SK-N-SH (cell line): ENCODE results near the gene ZNF674. TPM values are rescaled to one million over a fixed set of nuclear protein-coding genes. Genes with fewer than 3 reads are reported as not detected.

Experiments used
- CTCF ChIA-PET: fragments of 300-600, 350-600 bp; formaldehyde crosslinking; extraction: SDS; loops from one replicate; lab custom pipeline; 2021; lab: Yijun Ruan, JAX
- POLR2A ChIA-PET: fragments of 350-600 bp; sonication (Branson Sonifier 250); formaldehyde crosslinking; extraction: SDS; loops from one replicate; lab custom pipeline; 2020; ENCODE audit warnings: antibody characterized with exemption, inconsistent platforms; lab: Yijun Ruan, JAX
- DNase-seq: peaks from one replicate; pipeline ENCODE4 v3.0.0; 2012
- H2AFZ ChIP-seq: fragments of 200-600 bp; sonication (generic); 2 replicates; pipeline ENCODE4 v1.8.1; 2016; ENCODE audit warnings: antibody characterized with exemption, mild to moderate bottlenecking, low read depth
- H3F3A ChIP-seq: fragments of 200-600 bp; sonication (generic); replicated peaks from 2 replicates; pipeline ENCODE3; 2016; ENCODE audit warnings: antibody characterized with exemption, mild to moderate bottlenecking; ENCODE audit not compliant: insufficient read depth
- H3K27ac ChIP-seq, 2 experiments: fragments of 200-500 bp in 1 of 2; fragments of 200-600 bp in 1 of 2; sonication (Bioruptor generic) in 1 of 2; sonication (generic), shearing (Covaris generic) in 1 of 2; 2 replicates each; pipeline versions ENCODE4 v1.5.1 to v1.6.1; 2014 to 2016; ENCODE audit warnings: low read depth in 2 of 2, inconsistent platforms in 1 of 2, low read length in 1 of 2, mild to moderate bottlenecking in 1 of 2, mixed read lengths in 1 of 2
- H3K27me3 ChIP-seq: fragments of 200-600 bp; sonication (generic), shearing (Covaris generic); 2 replicates; pipeline ENCODE4 v1.6.1; 2016; ENCODE audit warnings: mixed run types; ENCODE audit not compliant: insufficient read depth
- H3K36me3 ChIP-seq, 2 experiments: fragments of 200-500 bp in 1 of 2; fragments of 200-600 bp in 1 of 2; sonication (Bioruptor generic) in 1 of 2; sonication (generic) in 1 of 2; replicated peaks in 1 of 2; 2 replicates each; pipeline versions ENCODE3 to v1.5.1; 2014 to 2016; ENCODE audit warnings: low read length in 1 of 2, mild to moderate bottlenecking in 1 of 2; ENCODE audit not compliant: insufficient read depth in 2 of 2, control insufficient read depth in 1 of 2
- H3K4me1 ChIP-seq, 2 experiments: fragments of 200-500 bp in 1 of 2; fragments of 200-600 bp in 1 of 2; sonication (Bioruptor generic) in 1 of 2; sonication (generic), shearing (Covaris generic) in 1 of 2; 2 replicates each; pipeline versions ENCODE4 v1.5.1 to v1.6.1; 2014 to 2016; ENCODE audit warnings: low read depth in 1 of 2, low read length in 1 of 2, mixed run types in 1 of 2; ENCODE audit not compliant: insufficient read depth in 2 of 2, control insufficient read depth in 1 of 2
- H3K4me2 ChIP-seq: fragments of 200-600 bp; sonication (generic), shearing (Covaris generic); 2 replicates; pipeline ENCODE4 v1.6.1; 2017; ENCODE audit warnings: mixed run types
- H3K4me3 ChIP-seq, 2 experiments: fragments of 200-500 bp in 1 of 2; fragments of 200-600 bp in 1 of 2; sonication (Bioruptor generic) in 1 of 2; sonication (generic), shearing (Covaris generic) in 1 of 2; 2 replicates each; pipeline versions ENCODE4 v1.5.1 to v1.8.1; 2014 to 2016; ENCODE audit warnings: low read depth in 2 of 2, inconsistent platforms in 1 of 2, low read length in 1 of 2, mild to moderate bottlenecking in 1 of 2, mixed read lengths in 1 of 2, moderate library complexity in 1 of 2
- H3K79me2 ChIP-seq: fragments of 200-600 bp; sonication (generic); 2 replicates; pipeline ENCODE4 v1.8.1; 2017; ENCODE audit warnings: mild to moderate bottlenecking; ENCODE audit not compliant: insufficient read depth
- H3K9ac ChIP-seq: fragments of 200-600 bp; sonication (generic); 2 replicates; pipeline ENCODE4 v1.6.1; 2017; ENCODE audit warnings: mixed run types
- H3K9me2 ChIP-seq: fragments of 200-600 bp; sonication (generic); 2 replicates; pipeline ENCODE4 v1.6.1; 2017; ENCODE audit warnings: mixed run types
- H3K9me3 ChIP-seq: fragments of 200-600 bp; sonication (generic); 2 replicates; pipeline ENCODE4 v1.6.1; 2017; ENCODE audit warnings: mixed run types, mild to moderate bottlenecking, moderate library complexity
- H4K20me1 ChIP-seq: fragments of 200-600 bp; sonication (generic); 2 replicates; pipeline ENCODE4 v1.6.1; 2017; ENCODE audit warnings: mild to moderate bottlenecking, mixed run types; ENCODE audit not compliant: insufficient read depth
- EP300 ChIP-seq, 2 experiments: IDR thresholded peaks; 2 replicates each; pipeline versions ENCODE4 v1.4.0 to v1.6.1; 2012; ENCODE audit warnings: borderline replicate concordance in 1 of 2, low read depth in 1 of 2, low read length in 1 of 2
- EZH2phosphoT487 ChIP-seq: fragments of 200-600 bp; sonication (generic); IDR thresholded peaks from 2 replicates; pipeline ENCODE4 v1.6.1; 2017; ENCODE audit warnings: low read depth, mixed run types, mild to moderate bottlenecking, antibody characterized with exemption, moderate library complexity, borderline replicate concordance
- GATA2 ChIP-seq: sonication (generic); formaldehyde crosslinking; IDR thresholded peaks from 2 replicates; pipeline ENCODE4 v1.5.0; 2020; ENCODE audit warnings: mild to moderate bottlenecking, missing genetic modification reagents
- JUND ChIP-seq: IDR thresholded peaks from 2 replicates; pipeline ENCODE4 v1.4.0; 2012
- MXI1 ChIP-seq: IDR thresholded peaks from 2 replicates; pipeline ENCODE4 v1.6.1; 2012; ENCODE audit warnings: mild to moderate bottlenecking, low read depth, low read length, improper control_type of control experiment
- POLR2AphosphoS5 ChIP-seq: IDR thresholded peaks from 2 replicates; pipeline ENCODE4 v1.6.1; 2012; ENCODE audit warnings: low read depth, low read length
- RAD21 ChIP-seq: IDR thresholded peaks from 2 replicates; pipeline ENCODE4 v1.6.1; 2012; ENCODE audit warnings: mild to moderate bottlenecking, low read length
- RFX5 ChIP-seq: IDR thresholded peaks from 2 replicates; pipeline ENCODE4 v1.6.1; 2012; ENCODE audit warnings: mild to moderate bottlenecking, improper control_type of control experiment, low read length
- RXRA ChIP-seq: IDR thresholded peaks from 2 replicates; pipeline ENCODE4 v1.4.0; 2012; ENCODE audit warnings: low read depth, mild to moderate bottlenecking, borderline replicate concordance
- WGBS: methylation state at CpG from one replicate; pipeline ENCODE4 v1.1.6; 2017; ENCODE audit warnings: low lambda C conversion rate; 5-methylcytosine and 5-hydroxymethylcytosine counted together
- polyA plus RNA-seq, 3 experiments: library from polyadenylated mRNA; depleted of rRNA; stranded (reverse); fragments of >200 nt; gene quantifications; 2 replicates each; pipeline ENCODE4 v1.2.3, GENCODE V29; 2012
- TF ChIP-seq, protein P1 (sequence below): fragments of 150-350 bp; IDR thresholded peaks from 2 replicates; pipeline ENCODE4 v1.6.1; 2016; ENCODE audit warnings: mild to moderate bottlenecking, low read depth, low read length
- TF ChIP-seq, protein P2 (sequence below): IDR thresholded peaks from 2 replicates; pipeline ENCODE4 v1.6.1; 2012; ENCODE audit warnings: mild to moderate bottlenecking, low read depth, low read length, moderate library complexity
- TF ChIP-seq, protein P3 (sequence below): fragments of 150-350 bp; IDR thresholded peaks from 2 replicates; pipeline ENCODE4 v1.6.1; 2017; ENCODE audit warnings: antibody characterized with exemption, low read length, low read depth, borderline replicate concordance

ZNF674 gene
- polyA plus RNA-seq, 1 of the 3 experiments (the other 2 are of a cell fraction), result 2.3 TPM

DNA sequence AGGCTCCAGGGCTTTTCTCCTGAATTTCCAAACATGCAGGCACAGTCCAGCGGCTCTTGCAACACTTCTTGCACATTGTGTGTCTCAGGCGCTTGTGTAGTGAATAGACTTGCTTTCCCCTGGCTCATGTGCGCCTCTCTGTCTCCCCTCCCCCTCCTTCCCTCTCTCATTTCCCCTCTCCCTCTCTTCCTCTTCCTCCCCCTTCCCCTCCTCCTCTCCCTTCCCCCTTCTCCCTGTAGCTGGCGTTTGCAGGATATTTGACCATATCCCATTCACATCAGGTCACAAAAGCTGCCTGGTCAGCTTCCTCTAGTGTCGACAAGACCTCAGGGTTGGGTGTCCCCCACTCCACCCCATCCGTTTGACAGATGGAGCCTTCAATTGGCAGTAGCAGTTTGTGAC lies 30.8 kb upstream of the ZNF674 start:
- no peak overlapping the region for H3K9ac ChIP-seq
- peak overlapping the region; percentile 56 to 58 for H3K4me3 ChIP-seq
- H3K4me2 ChIP-seq, result peak overlapping the region; percentile 82
- H4K20me1 ChIP-seq, result no peaks in the 10 kb centered on the region
- no peaks in the 10 kb centered on the region for H3K9me2 ChIP-seq
- H3K79me2 ChIP-seq, result peaks cover 25% of the 10 kb centered on the region; the same call in 1 of the 2 replicates
- no peaks in the 10 kb centered on the region for H3K9me3 ChIP-seq
- TF ChIP-seq GATA2, result no peak
- peak overlapping the region in 1 of 2 experiments; percentile 53; a peak in 1 of 4 replicates for H3K27ac ChIP-seq
- POLR2A ChIA-PET, result no interaction called here
- DNase-seq, result no peak
- peaks cover 4% of the 10 kb centered on the region for H3F3A ChIP-seq
- CTCF ChIA-PET, result interaction anchor here (1.0 kb wide), 1 partner anchor 66 kb away, joined by 3 read pairs; no protein-coding TSS in a partner anchor
- no peak overlapping the region for H2AFZ ChIP-seq
- peaks cover 8% of the 10 kb centered on the region for H3K27me3 ChIP-seq
- peaks cover 0 to 2% of the 10 kb centered on the region in 2 experiments; a peak in 1 of 4 replicates for H3K4me1 ChIP-seq
- H3K36me3 ChIP-seq, result peaks cover 0 to 3% of the 10 kb centered on the region in 2 experiments
- 32% methylated on average over 6 of the region's 6 CpGs for WGBS

DNA sequence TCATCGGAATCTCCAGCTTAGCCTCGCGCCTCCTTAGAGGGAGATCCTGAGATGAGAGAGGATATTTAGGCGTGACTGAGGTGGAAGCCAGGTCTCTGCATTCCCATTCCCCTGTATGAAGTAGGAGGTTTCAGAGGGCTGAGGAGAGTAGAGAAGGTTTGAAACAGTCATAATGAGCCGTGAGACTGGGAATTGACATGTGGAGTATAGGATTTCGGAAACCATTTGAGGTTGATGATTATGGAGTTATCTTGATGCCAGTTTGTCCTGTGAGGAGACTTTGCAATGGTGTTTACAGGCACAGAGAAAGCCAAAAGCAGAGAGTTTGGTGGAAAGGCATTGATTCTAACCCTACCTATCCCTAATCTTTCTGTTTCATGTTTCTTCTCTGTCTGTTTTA lies 30.4 kb upstream of the ZNF674 start:
- Histone ChIP-seq H3K79me2 (peaks cover 23% of the 10 kb centered on the region; the same call in 1 of the 2 replicates), H4K20me1 (no peaks in the 10 kb centered on the region), H3F3A (peaks cover 4% of the 10 kb centered on the region), H3K4me2 (peak overlapping the region; percentile 82), H3K9me3 (no peaks in the 10 kb centered on the region), H3K9me2 (no peaks in the 10 kb centered on the region), H3K4me1 (peaks cover 0 to 2% of the 10 kb centered on the region in 2 experiments; a peak in 1 of 4 replicates), H3K4me3 (peak overlapping the region; percentile 56 to 58), H3K27me3 (peaks cover 8% of the 10 kb centered on the region), H2AFZ (no peak overlapping the region), H3K36me3 (peaks cover 0 to 3% of the 10 kb centered on the region in 2 experiments), H3K9ac (no peak overlapping the region), H3K27ac (no peak overlapping the region)
- POLR2A ChIA-PET, result no interaction called here
- WGBS, result 71% methylated on average over 6 of the region's 6 CpGs
- CTCF ChIA-PET, result interaction anchor here (1.0 kb wide), 1 partner anchor 66 kb away, joined by 3 read pairs; no protein-coding TSS in a partner anchor
- TF ChIP-seq, protein P1, sequence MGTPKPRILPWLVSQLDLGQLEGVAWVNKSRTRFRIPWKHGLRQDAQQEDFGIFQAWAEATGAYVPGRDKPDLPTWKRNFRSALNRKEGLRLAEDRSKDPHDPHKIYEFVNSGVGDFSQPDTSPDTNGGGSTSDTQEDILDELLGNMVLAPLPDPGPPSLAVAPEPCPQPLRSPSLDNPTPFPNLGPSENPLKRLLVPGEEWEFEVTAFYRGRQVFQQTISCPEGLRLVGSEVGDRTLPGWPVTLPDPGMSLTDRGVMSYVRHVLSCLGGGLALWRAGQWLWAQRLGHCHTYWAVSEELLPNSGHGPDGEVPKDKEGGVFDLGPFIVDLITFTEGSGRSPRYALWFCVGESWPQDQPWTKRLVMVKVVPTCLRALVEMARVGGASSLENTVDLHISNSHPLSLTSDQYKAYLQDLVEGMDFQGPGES, result no peak
- DNase-seq, result no peak

DNA sequence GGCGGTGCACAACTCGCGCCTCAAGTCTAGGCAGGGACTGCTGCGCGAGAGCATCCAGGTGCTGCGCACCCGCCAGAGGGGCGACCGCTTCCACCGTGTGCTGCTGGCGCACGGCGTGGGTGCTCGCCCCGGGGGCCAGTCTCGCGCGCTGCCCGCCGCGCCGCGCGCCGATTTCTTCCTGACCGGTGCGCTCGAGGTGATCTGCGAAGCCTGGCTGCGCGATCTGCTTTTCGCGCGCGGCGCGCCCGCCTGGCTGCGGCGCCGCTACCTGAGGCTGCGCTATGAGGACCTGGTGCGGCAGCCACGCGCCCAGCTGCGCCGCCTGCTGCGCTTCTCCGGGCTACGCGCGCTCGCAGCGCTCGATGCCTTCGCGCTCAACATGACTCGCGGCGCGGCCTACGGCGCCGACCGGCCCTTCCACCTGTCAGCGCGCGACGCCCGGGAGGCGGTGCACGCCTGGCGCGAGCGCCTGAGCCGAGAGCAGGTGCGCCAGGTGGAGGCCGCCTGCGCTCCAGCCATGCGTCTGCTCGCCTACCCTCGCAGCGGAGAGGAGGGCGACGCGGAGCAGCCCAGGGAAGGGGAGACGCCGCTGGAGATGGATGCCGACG lies 29.7 kb upstream of the ZNF674 start:
- Histone ChIP-seq H2AFZ (0 out of 2 replicates have a peak overlapping the region, but pooled peaks have one; percentile 35), H3K9me2 (no peaks in the 10 kb centered on the region), H3K27ac (no peak overlapping the region), H3K4me2 (peak overlapping the region; percentile 82), H3K79me2 (peaks cover 16% of the 10 kb centered on the region; the same call in 1 of the 2 replicates), H3K36me3 (peaks cover 0 to 3% of the 10 kb centered on the region in 2 experiments), H3K9ac (no peak overlapping the region; the same call in 1 of the 2 replicates), H4K20me1 (no peaks in the 10 kb centered on the region), H3K4me3 (peak overlapping the region; percentile 56 to 58), H3F3A (peaks cover 4% of the 10 kb centered on the region), H3K9me3 (no peaks in the 10 kb centered on the region), H3K4me1 (peaks cover 0 to 2% of the 10 kb centered on the region in 2 experiments; a peak in 1 of 4 replicates), H3K27me3 (peaks cover 8% of the 10 kb centered on the region)
- ChIA-PET POLR2A (no interaction called here), CTCF (interaction anchor here (1.1 kb wide), 1 partner anchor 67 kb away, joined by 3 read pairs; no protein-coding TSS in a partner anchor)
- WGBS, result 62% methylated on average over 33 of the region's 90 CpGs
- peak; percentile 41 for DNase-seq
- TF ChIP-seq, protein P2, sequence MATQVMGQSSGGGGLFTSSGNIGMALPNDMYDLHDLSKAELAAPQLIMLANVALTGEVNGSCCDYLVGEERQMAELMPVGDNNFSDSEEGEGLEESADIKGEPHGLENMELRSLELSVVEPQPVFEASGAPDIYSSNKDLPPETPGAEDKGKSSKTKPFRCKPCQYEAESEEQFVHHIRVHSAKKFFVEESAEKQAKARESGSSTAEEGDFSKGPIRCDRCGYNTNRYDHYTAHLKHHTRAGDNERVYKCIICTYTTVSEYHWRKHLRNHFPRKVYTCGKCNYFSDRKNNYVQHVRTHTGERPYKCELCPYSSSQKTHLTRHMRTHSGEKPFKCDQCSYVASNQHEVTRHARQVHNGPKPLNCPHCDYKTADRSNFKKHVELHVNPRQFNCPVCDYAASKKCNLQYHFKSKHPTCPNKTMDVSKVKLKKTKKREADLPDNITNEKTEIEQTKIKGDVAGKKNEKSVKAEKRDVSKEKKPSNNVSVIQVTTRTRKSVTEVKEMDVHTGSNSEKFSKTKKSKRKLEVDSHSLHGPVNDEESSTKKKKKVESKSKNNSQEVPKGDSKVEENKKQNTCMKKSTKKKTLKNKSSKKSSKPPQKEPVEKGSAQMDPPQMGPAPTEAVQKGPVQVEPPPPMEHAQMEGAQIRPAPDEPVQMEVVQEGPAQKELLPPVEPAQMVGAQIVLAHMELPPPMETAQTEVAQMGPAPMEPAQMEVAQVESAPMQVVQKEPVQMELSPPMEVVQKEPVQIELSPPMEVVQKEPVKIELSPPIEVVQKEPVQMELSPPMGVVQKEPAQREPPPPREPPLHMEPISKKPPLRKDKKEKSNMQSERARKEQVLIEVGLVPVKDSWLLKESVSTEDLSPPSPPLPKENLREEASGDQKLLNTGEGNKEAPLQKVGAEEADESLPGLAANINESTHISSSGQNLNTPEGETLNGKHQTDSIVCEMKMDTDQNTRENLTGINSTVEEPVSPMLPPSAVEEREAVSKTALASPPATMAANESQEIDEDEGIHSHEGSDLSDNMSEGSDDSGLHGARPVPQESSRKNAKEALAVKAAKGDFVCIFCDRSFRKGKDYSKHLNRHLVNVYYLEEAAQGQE, result no peak
- TF ChIP-seq EZH2phosphoT487 (no peak), POLR2AphosphoS5 (no peak), RXRA (no peak), MXI1 (no peak), EP300 (IDR thresholded peaks at IDR 0.05; ENCODE audit: borderline replicate concordance in 1 of 2, low read depth in 1 of 2, low read length in 1 of 2) (no peak), RFX5 (no peak), RAD21 (no peak), JUND (no peak)
- TF ChIP-seq, protein P3, sequence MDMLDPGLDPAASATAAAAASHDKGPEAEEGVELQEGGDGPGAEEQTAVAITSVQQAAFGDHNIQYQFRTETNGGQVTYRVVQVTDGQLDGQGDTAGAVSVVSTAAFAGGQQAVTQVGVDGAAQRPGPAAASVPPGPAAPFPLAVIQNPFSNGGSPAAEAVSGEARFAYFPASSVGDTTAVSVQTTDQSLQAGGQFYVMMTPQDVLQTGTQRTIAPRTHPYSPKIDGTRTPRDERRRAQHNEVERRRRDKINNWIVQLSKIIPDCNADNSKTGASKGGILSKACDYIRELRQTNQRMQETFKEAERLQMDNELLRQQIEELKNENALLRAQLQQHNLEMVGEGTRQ, result no peak
- TF ChIP-seq, protein P1, result no peak
